PC-9 (cell line): ENCODE measurements around the gene DAZ2. TPM values are rescaled to one million over a fixed set of nuclear protein-coding genes. Genes with fewer than 3 reads are reported as not detected.
"Not testable (repeated sequence)": the region's sequence is repeated elsewhere in the genome, so short reads cannot be mapped to it uniquely, and the experiment has no call there.

Experiments used
- Bru-seq: library from RNA; stranded (reverse); fragments of 400-500 nt; gene quantifications from one replicate; lab custom pipeline; 2021; lab: Mats Ljungman, UMichigan
- BruChase-seq, 2 experiments: library from RNA; stranded (reverse); fragments of 400-500 nt; gene quantifications; one replicate each; lab custom pipeline; 2021; lab: Mats Ljungman, UMichigan
- BruUV-seq: library from RNA; stranded (reverse); fragments of 400-500 nt; replicated peaks from 2 replicates; lab custom pipeline; 2021; lab: Mats Ljungman, UMichigan
- CTCF ChIA-PET: fragments of 300-600 bp; sonication (Branson Sonifier 250); formaldehyde crosslinking; loops from one replicate; lab custom pipeline; 2022; ENCODE audit warnings: antibody characterized with exemption; lab: Charles Lee
- POLR2A ChIA-PET: fragments of 300-600 bp; sonication (Branson Sonifier 250); formaldehyde crosslinking; loops from one replicate; lab custom pipeline; 2022; ENCODE audit warnings: antibody characterized with exemption; ENCODE audit not compliant: unreplicated experiment; lab: Charles Lee
- DNase-seq, 2 experiments: peaks; one replicate each; pipeline versions ENCODE4 v3.0.0 to v3.0.0-alpha.2; 2015 to 2022; ENCODE audit warnings: mixed read lengths in 1 of 2
- H2AFZ ChIP-seq: fragments of 200-600 bp; sonication (generic); 2 replicates; pipeline ENCODE4 v1.8.1; 2017; ENCODE audit warnings: antibody characterized with exemption
- H3F3A ChIP-seq: fragments of 200-600 bp; sonication (generic); 2 replicates; pipeline ENCODE4 v1.8.1; 2017; ENCODE audit warnings: antibody characterized with exemption, mild to moderate bottlenecking, low read depth; ENCODE audit not compliant: insufficient read depth
- H3K27ac ChIP-seq: fragments of 200-600 bp; sonication (generic); 2 replicates; pipeline ENCODE4 v1.6.1; 2016; ENCODE audit warnings: mixed run types
- H3K27me3 ChIP-seq: fragments of 200-600 bp; sonication (generic); 2 replicates; pipeline ENCODE4 v1.6.1; 2016; ENCODE audit warnings: low read depth, mixed run types; ENCODE audit not compliant: insufficient read depth
- H3K36me3 ChIP-seq: fragments of 200-600 bp; sonication (generic); 2 replicates; pipeline ENCODE4 v1.6.1; 2016; ENCODE audit warnings: low read depth, mixed run types
- H3K4me1 ChIP-seq: fragments of 200-600 bp; sonication (generic); replicated peaks from 2 replicates; pipeline ENCODE4 v1.6.1; 2016; ENCODE audit warnings: mixed run types; ENCODE audit not compliant: insufficient read depth
- H3K4me2 ChIP-seq: fragments of 200-600 bp; sonication (generic); 2 replicates; pipeline ENCODE4 v1.6.1; 2017; ENCODE audit warnings: mixed run types
- H3K4me3 ChIP-seq: fragments of 200-600 bp; sonication (generic); 2 replicates; pipeline ENCODE4 v1.6.1; 2016; ENCODE audit warnings: mixed run types
- H3K79me2 ChIP-seq: fragments of 200-600 bp; sonication (generic); 2 replicates; pipeline ENCODE4 v1.6.1; 2017; ENCODE audit warnings: low read depth, mixed run types
- H3K9me2 ChIP-seq: fragments of 200-600 bp; sonication (generic); 2 replicates; pipeline ENCODE4 v1.8.1; 2017; ENCODE audit warnings: mild to moderate bottlenecking; ENCODE audit not compliant: insufficient read depth
- H3K9me3 ChIP-seq: fragments of 200-600 bp; sonication (generic); 2 replicates; pipeline ENCODE4 v1.8.1; 2016; ENCODE audit warnings: low read depth; ENCODE audit not compliant: insufficient read depth
- H4K20me1 ChIP-seq: fragments of 200-600 bp; sonication (generic); 2 replicates; pipeline ENCODE4 v1.8.1; 2017; ENCODE audit not compliant: insufficient read depth
- intact Hi-C: fragments of 100-400 bp; cut with micrococcal nuclease; formaldehyde crosslinking; loops from one replicate; pipeline ENCODE4 v1.10.0; 2022; ENCODE audit not compliant: unreplicated experiment
- long read RNA-seq: library from polyadenylated mRNA; stranded (forward); transcript quantifications from one replicate; pipeline ENCODE4 v2.0.0, GENCODE V29; 2022
- total RNA-seq: library from RNA; stranded (reverse); gene quantifications from 2 replicates; pipeline ENCODE4 v1.2.3, GENCODE V29; 2021

The DAZ2 gene, protein sequence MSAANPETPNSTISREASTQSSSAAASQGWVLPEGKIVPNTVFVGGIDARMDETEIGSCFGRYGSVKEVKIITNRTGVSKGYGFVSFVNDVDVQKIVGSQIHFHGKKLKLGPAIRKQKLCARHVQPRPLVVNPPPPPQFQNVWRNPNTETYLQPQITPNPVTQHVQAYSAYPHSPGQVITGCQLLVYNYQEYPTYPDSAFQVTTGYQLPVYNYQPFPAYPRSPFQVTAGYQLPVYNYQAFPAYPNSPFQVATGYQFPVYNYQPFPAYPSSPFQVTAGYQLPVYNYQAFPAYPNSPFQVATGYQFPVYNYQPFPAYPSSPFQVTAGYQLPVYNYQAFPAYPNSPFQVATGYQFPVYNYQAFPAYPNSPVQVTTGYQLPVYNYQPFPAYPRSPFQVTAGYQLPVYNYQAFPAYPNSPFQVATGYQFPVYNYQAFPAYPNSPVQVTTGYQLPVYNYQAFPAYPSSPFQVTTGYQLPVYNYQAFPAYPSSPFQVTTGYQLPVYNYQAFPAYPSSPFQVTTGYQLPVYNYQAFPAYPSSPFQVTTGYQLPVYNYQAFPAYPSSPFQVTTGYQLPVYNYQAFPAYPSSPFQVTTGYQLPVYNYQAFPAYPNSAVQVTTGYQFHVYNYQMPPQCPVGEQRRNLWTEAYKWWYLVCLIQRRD
- not detected in 2 replicates for total RNA-seq
- Bru-seq, nascent RNA = not detected
- percentile 1 among the genes with signal in this experiment for BruChase-seq, experiment 1, labeled RNA remaining after a 2-hour chase
- not detected for BruChase-seq, experiment 2, labeled RNA remaining after a 6-hour chase
- long read RNA-seq = 0 reads

DNA sequence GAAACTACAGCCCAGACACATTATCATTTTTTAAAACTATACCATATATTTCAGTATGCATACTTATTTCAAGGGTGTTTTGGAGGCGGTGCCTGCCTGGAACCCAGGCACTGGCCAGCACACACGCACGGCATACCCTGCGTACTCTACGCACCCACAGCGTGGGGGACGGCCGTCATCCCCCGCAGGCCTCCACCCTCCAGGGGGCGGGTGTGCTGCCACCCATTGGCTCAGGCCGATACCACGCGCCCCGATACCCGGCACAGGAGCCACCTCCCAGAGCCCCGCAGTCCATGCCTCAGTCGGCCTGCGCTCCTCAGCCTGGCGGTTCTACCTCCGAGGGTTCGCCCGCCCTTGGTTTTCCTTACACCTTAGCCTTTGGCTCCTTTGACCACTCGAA lies at the start of gene DAZ2:
Gene DAZ2, plus strand, starts transcription at position 301 of the 400 bp plus-strand sequence. CDS start 208 bp downstream, outside the sequence.
- H3K27ac ChIP-seq, H3K9me3 ChIP-seq, intact Hi-C loops, H3F3A ChIP-seq, H3K4me2 ChIP-seq, H3K27me3 ChIP-seq, H3K36me3 ChIP-seq, H3K4me1 ChIP-seq, H3K4me3 ChIP-seq, CTCF ChIA-PET, BruUV-seq, H3K79me2 ChIP-seq, H2AFZ ChIP-seq, DNase-seq, POLR2A ChIA-PET, H4K20me1 ChIP-seq, H3K9me2 ChIP-seq: not testable (repeated sequence)

DNA sequence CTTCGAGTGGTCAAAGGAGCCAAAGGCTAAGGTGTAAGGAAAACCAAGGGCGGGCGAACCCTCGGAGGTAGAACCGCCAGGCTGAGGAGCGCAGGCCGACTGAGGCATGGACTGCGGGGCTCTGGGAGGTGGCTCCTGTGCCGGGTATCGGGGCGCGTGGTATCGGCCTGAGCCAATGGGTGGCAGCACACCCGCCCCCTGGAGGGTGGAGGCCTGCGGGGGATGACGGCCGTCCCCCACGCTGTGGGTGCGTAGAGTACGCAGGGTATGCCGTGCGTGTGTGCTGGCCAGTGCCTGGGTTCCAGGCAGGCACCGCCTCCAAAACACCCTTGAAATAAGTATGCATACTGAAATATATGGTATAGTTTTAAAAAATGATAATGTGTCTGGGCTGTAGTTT lies 20.4 kb upstream of the DAZ2 start, which contains the start of gene DAZ1:
Gene DAZ1, minus strand, starts transcription at position 101 of the 400 bp plus-strand sequence. CDS start 208 bp downstream, outside the sequence.
- DNase-seq, H3K4me2 ChIP-seq, H3K27ac ChIP-seq, H3K4me3 ChIP-seq, H3K27me3 ChIP-seq, H3K4me1 ChIP-seq, H4K20me1 ChIP-seq, POLR2A ChIA-PET, H3K36me3 ChIP-seq, H3K79me2 ChIP-seq, H3K9me3 ChIP-seq, CTCF ChIA-PET, H2AFZ ChIP-seq, intact Hi-C loops, BruUV-seq, H3K9me2 ChIP-seq, H3F3A ChIP-seq: not testable (repeated sequence)

DNA sequence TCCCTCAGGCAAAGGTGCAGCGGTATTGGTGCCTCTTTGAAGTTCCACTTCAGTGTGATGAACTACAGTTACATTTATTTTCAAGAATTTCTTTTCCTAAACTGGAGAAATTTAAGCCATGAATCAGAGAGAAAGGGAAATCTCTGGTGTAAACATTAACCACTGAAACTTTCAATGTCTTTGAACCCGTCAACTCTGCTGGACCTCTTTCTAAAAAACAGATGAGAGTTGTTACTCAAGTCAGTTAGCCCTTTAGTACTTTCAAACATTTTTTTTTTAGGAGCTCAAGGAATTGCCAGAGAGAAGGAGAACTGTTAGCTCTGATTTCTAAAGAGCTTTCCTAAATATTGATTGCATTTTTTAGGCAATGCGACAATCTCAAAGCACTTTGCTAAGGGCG lies 11.9 kb upstream of the DAZ2 start:
- H3K36me3 ChIP-seq, H3K27me3 ChIP-seq, H3K4me1 ChIP-seq, H3K4me2 ChIP-seq, H3K79me2 ChIP-seq, H3K27ac ChIP-seq, H3F3A ChIP-seq, H4K20me1 ChIP-seq, DNase-seq, POLR2A ChIA-PET, H3K9me3 ChIP-seq, BruUV-seq, intact Hi-C loops, CTCF ChIA-PET, H3K4me3 ChIP-seq, H2AFZ ChIP-seq, H3K9me2 ChIP-seq: not testable (repeated sequence)

DNA sequence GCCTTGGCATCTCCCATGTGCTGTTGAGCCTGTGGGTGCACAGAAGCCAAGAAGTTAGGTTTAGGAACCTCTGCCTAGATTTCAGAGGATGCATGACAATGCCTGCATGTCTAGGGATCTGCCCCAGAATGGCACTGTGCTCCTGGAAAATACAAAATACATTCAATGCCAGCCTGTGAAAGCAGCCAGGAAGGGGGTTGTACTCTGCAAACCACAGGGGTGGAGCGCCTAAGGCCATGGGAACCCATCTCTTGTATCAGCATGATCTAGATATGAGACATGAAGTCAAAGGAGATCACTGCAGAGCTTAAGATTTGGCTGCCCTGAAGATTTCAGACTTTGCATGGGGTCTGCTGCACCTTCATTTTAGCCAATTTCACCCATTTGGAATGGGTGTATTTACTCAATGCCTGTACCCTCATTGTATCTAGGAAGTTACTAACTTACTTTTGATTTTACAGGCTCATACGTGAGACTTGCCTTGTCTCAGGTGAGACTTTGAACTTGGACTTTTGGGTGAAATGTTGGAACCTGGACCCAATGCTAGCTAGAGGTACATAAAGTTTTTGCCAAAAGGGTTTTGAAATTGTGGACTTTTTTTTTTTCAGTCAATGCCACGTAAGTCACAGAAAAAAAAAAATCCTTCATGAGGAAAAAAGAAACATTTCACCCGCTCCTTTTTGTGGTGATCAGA lies 9.4 kb upstream of the DAZ2 start:
- H3K36me3 ChIP-seq, H2AFZ ChIP-seq, H3K4me2 ChIP-seq, H3K4me1 ChIP-seq, H3K27me3 ChIP-seq, intact Hi-C loops, BruUV-seq, CTCF ChIA-PET, DNase-seq, H4K20me1 ChIP-seq, H3K27ac ChIP-seq, H3K9me3 ChIP-seq, H3K4me3 ChIP-seq, H3F3A ChIP-seq, POLR2A ChIA-PET, H3K79me2 ChIP-seq, H3K9me2 ChIP-seq: not testable (repeated sequence)

DNA sequence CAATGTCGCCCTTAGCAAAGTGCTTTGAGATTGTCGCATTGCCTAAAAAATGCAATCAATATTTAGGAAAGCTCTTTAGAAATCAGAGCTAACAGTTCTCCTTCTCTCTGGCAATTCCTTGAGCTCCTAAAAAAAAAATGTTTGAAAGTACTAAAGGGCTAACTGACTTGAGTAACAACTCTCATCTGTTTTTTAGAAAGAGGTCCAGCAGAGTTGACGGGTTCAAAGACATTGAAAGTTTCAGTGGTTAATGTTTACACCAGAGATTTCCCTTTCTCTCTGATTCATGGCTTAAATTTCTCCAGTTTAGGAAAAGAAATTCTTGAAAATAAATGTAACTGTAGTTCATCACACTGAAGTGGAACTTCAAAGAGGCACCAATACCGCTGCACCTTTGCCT lies 8.7 kb upstream of the DAZ2 start:
- H3K4me1 ChIP-seq, H3K79me2 ChIP-seq, DNase-seq, H4K20me1 ChIP-seq, H3K27ac ChIP-seq, H3K4me2 ChIP-seq, H3K36me3 ChIP-seq, POLR2A ChIA-PET, BruUV-seq, CTCF ChIA-PET, H3K9me3 ChIP-seq, H3K4me3 ChIP-seq, H3K27me3 ChIP-seq, H3K9me2 ChIP-seq, H3F3A ChIP-seq, intact Hi-C loops, H2AFZ ChIP-seq: not testable (repeated sequence)
